A673 (cell line): Measurements from ENCODE around the gene PXK. TPM values are rescaled to one million over a fixed set of nuclear protein-coding genes. Genes with fewer than 3 reads are reported as not detected.

Source experiments
- BruUV-seq: library from RNA; stranded (reverse); fragments of 400-500 nt; replicated peaks from 2 replicates; lab custom pipeline; 2021; lab: Mats Ljungman, UMichigan
- CTCF ChIA-PET: fragments of 300-600 bp; sonication (Branson Sonifier 250); formaldehyde crosslinking; loops from one replicate; lab custom pipeline; 2022; ENCODE audit warnings: antibody characterized with exemption; lab: Charles Lee
- POLR2A ChIA-PET: fragments of 300-600 bp; sonication (Branson Sonifier 250); formaldehyde crosslinking; loops from one replicate; lab custom pipeline; 2022; ENCODE audit warnings: antibody characterized with exemption; ENCODE audit not compliant: low non-redundant PET; lab: Charles Lee
- DNase-seq: peaks from one replicate; pipeline ENCODE4 v3.0.0-alpha.2; 2015; ENCODE audit warnings: low spot score
- H3K27ac ChIP-seq: fragments of 200-600 bp; sonication (generic); 2 replicates; pipeline ENCODE4 v1.5.1; 2016; ENCODE audit warnings: mixed run types, low read depth, mild to moderate bottlenecking, mixed read lengths, antibody characterized with exemption, low read length; ENCODE audit not compliant: poor library complexity, severe bottlenecking
- H3K27me3 ChIP-seq: fragments of 200-600 bp; sonication (generic); replicated peaks from 2 replicates; pipeline ENCODE4 v1.6.1; 2017; ENCODE audit warnings: mixed run types, low read depth, mild to moderate bottlenecking, mixed read lengths, antibody characterized with exemption, low read length; ENCODE audit not compliant: insufficient read depth, poor library complexity
- H3K36me3 ChIP-seq: fragments of 200-600 bp; sonication (generic); 2 replicates; pipeline ENCODE4 v1.6.1; 2016; ENCODE audit warnings: mixed run types, mild to moderate bottlenecking, mixed read lengths, antibody characterized with exemption, low read length; ENCODE audit not compliant: insufficient read depth, poor library complexity, severe bottlenecking
- H3K4me1 ChIP-seq: fragments of 200-600 bp; sonication (generic); 2 replicates; pipeline ENCODE4 v1.6.1; 2017; ENCODE audit warnings: mixed run types, mild to moderate bottlenecking, mixed read lengths, antibody characterized with exemption, low read length; ENCODE audit not compliant: insufficient read depth, poor library complexity, severe bottlenecking
- H3K4me3 ChIP-seq: fragments of 200-600 bp; sonication (generic); 2 replicates; pipeline ENCODE4 v1.5.1; 2016; ENCODE audit warnings: low read depth, mixed run types, mild to moderate bottlenecking, mixed read lengths, low read length; ENCODE audit not compliant: poor library complexity, severe bottlenecking
- H3K9me3 ChIP-seq: fragments of 200-600 bp; sonication (generic); 2 replicates; pipeline ENCODE4 v1.6.1; 2016; ENCODE audit warnings: mixed run types, low read depth, mild to moderate bottlenecking, mixed read lengths, antibody characterized with exemption, low read length; ENCODE audit not compliant: poor library complexity, severe bottlenecking
- EZH2 ChIP-seq: fragments of 200-600 bp; sonication (generic); IDR thresholded peaks from 2 replicates; pipeline ENCODE4 v1.6.1; 2017; ENCODE audit warnings: borderline replicate concordance, low read depth, mild to moderate bottlenecking, mixed read lengths, antibody characterized with exemption, low read length; ENCODE audit not compliant: poor library complexity, severe bottlenecking
- intact Hi-C: fragments of 100-400 bp; cut with micrococcal nuclease; formaldehyde crosslinking; loops from one replicate; pipeline ENCODE4 v1.10.0; 2022; ENCODE audit not compliant: unreplicated experiment
- total RNA-seq: library from RNA; stranded (reverse); gene quantifications from 2 replicates; pipeline ENCODE4 v1.2.3, GENCODE V29; 2021
- TF ChIP-seq, protein P1 (sequence below): fragments of 300-800, 200-600 bp; sonication (generic); conservative IDR thresholded peaks from 2 replicates; pipeline ENCODE4 v1.5.1; 2017; ENCODE audit warnings: low read depth, mild to moderate bottlenecking, antibody characterized with exemption, low read length, moderate library complexity, mixed read lengths

The PXK gene
- total RNA-seq, 1 experiment from 2014 or later = 13.2 TPM

DNA sequence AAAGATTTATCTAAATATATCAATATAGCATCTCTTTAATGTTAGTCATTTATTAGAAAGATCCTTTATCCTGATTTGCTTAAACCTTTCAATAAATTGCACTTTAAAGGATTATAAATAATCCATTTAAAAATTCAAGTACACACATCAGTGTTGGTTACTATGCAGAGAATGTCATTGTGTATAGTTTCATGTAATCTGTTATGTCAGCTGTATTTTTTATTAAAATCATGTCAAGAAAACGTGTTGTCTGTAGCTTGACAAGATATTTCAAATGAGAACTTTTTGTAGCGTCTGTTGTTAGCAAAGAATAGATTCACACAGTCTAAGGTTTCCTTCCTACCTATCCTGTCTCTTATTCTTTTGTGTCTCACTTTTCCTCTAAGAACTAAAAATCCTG is 93.1 kb downstream of the PXK start:
- Histone ChIP-seq H3K4me3 (no peak overlapping the region), H3K9me3 (no peaks in the 10 kb centered on the region), H3K4me1 (no peaks in the 10 kb centered on the region), H3K27me3 (no peaks in the 10 kb centered on the region), H3K36me3 (peaks cover 33% of the 10 kb centered on the region), H3K27ac (no peak overlapping the region)
- POLR2A ChIA-PET = no interaction called here
- no TSS peak for BruUV-seq
- CTCF ChIA-PET = no interaction called here
- no peak for DNase-seq
- intact Hi-C loops = no loop called here
- TF ChIP-seq, protein P1, sequence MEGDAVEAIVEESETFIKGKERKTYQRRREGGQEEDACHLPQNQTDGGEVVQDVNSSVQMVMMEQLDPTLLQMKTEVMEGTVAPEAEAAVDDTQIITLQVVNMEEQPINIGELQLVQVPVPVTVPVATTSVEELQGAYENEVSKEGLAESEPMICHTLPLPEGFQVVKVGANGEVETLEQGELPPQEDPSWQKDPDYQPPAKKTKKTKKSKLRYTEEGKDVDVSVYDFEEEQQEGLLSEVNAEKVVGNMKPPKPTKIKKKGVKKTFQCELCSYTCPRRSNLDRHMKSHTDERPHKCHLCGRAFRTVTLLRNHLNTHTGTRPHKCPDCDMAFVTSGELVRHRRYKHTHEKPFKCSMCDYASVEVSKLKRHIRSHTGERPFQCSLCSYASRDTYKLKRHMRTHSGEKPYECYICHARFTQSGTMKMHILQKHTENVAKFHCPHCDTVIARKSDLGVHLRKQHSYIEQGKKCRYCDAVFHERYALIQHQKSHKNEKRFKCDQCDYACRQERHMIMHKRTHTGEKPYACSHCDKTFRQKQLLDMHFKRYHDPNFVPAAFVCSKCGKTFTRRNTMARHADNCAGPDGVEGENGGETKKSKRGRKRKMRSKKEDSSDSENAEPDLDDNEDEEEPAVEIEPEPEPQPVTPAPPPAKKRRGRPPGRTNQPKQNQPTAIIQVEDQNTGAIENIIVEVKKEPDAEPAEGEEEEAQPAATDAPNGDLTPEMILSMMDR = no peak
- no peak for TF ChIP-seq EZH2

GRCh38 chr3:58427661-58428361 is 95.1 kb downstream of the PXK start:
- POLR2A ChIA-PET = no interaction called here
- Histone ChIP-seq H3K27ac (no peak overlapping the region), H3K9me3 (no peaks in the 10 kb centered on the region), H3K27me3 (no peaks in the 10 kb centered on the region), H3K4me1 (no peaks in the 10 kb centered on the region), H3K4me3 (no peak overlapping the region), H3K36me3 (peaks cover 46% of the 10 kb centered on the region)
- DNase-seq = no peak
- no peak for TF ChIP-seq EZH2
- TF ChIP-seq, protein P1 = no peak
- intact Hi-C loops = no loop called here
- BruUV-seq = no TSS peak
- CTCF ChIA-PET = no interaction called here

DNA sequence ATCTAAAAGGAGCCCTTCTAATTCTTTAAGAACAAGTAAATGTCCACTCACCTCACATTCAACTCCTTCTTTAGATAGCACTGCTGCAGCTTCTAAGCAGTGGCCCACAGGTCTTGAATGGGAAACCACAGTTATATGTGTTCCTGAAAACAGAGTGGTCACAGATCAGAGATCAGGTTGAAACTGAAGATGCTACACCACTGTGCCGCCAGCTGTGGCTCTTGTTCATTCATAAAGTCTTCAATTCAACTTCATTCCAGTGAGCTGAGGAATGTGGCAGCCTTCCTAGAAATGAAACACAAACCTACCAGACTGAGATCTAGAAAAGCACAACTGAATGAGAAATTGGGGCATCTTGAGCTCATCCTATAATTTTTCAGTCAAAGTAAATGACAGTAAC is 97.0 kb downstream of the PXK start:
- POLR2A ChIA-PET = no interaction called here

More for the DNA sequence above, 97.0 kb downstream of the PXK start:
- Histone ChIP-seq H3K9me3 (no peaks in the 10 kb centered on the region), H3K36me3 (peaks cover 46% of the 10 kb centered on the region), H3K27ac (no peak overlapping the region), H3K4me3 (no peak overlapping the region), H3K4me1 (no peaks in the 10 kb centered on the region), H3K27me3 (no peaks in the 10 kb centered on the region)
- BruUV-seq = no TSS peak
- no peak for DNase-seq
- intact Hi-C loops = loop anchor here (5.0 kb wide), 1 partner anchor 103 kb away; no protein-coding TSS in a partner anchor
- CTCF ChIA-PET = no interaction called here
- no peak for TF ChIP-seq EZH2
- TF ChIP-seq, protein P1 = no peak
